EL (cell line): ENCODE data around the gene GALNT14.

ENCODE experiments used
- DNase-seq: peaks from one replicate; pipeline ENCODE4 v3.0.0-alpha.2; 2016

GALNT14 gene

DNA sequence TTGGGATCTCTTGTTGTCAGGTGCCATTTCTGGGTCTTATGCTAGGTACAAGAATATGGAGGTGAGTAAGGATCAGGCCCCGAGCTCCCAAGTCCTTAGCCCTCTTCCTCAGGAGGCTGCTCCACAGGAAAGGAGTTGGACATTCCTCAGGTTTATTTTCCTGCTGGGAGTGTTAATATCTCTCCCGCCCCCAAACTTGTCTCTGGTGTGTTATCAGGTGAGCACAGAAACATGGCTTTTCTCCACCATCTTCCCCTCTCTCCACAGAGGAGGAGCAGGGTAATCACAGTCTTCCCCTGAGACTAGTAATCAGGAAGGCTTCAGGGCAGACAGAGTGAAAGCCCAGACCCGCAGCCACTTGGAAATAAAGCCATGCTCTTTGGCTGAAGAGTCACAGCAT is 257.7 kb downstream of the GALNT14 start:
- no peak for DNase-seq

GRCh38 chr2:30877833-30878232 is 260.4 kb downstream of the GALNT14 start:
- no peak for DNase-seq

DNA sequence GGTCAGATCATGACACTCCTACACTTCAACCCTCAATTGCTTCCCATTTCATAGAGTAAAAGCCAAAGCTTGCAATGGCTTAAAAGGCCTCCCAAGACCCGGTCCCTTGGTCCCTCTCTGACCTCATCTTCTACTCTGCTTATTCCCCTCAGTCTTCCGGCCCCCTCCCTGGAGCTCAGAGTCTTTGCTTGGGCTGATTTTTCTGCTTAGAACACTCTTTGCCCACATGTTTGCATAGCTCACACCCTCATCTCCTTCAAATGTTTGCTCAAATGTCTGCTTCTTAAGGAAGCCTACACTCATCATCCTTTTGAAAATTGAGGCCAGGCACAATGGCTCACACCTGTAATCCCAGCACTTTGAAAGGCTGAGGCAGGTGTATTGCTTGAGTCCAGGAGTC is 265.4 kb downstream of the GALNT14 start:
- no peak for DNase-seq

DNA sequence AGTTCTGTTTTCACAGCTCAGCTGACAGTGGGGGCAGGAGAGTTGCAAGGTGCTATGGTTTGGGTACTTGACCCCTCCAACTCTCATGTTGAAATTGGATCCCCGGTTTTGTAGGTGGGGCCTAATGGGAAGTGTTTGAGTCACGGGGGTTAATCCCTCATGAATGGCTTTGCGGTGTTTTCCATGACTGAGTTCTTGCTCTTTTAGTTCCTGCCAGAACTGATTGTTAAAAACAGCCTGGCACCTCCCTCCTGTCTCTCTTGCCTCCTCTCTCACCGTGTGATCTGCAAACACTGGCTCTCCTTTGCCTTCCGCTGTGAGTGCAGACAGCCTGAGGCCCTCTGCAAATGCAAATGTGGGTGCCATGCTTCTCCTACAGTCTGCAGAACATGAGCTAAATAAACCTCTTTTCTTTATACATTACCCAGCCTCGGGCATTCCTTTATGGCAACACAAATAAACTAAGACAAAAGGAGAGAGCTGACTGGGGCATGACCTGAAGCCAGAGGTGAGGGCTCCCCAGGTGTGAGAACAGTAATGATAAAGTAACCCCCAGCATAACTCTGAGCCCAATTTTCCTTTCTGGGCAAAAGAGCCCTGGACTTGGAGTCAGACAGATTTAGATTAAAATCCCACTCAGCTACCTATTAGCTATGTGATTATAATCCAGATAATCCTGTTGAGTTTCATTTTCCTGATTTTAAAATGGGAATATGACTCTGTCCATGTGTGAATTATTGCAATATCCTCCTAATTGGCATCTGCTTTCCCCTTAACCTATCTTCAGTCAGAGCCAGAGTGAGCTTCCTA is 266.1 kb downstream of the GALNT14 start:
- DNase-seq, result no peak

- no peak for DNase-seq
Observed at GRCh38 chr2:30871440-30871839, 266.8 kb downstream of the GALNT14 start.

DNA sequence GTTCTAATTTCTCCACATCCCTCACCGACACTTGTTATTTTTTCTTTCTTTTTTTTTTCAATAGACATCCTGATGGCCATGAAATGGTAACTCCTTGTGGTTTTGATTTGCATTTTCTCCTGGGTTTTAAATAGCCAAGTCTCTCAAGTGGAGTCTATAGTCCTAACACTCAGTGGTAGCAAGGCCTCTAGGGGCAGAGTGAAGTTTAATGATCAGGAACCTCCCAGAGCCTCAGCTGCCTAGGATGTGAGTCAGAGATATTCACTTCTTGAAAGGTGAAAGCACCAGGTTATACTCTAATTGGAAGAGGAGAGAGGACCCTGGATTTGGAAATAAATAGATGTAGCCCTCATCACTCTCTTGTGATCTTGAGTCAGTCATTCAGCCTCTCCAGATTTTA is 268.3 kb downstream of the GALNT14 start:
- DNase-seq, result no peak

- no peak for DNase-seq
Observed at GRCh38 chr2:30867385-30867784, 270.9 kb downstream of the GALNT14 start.

DNA sequence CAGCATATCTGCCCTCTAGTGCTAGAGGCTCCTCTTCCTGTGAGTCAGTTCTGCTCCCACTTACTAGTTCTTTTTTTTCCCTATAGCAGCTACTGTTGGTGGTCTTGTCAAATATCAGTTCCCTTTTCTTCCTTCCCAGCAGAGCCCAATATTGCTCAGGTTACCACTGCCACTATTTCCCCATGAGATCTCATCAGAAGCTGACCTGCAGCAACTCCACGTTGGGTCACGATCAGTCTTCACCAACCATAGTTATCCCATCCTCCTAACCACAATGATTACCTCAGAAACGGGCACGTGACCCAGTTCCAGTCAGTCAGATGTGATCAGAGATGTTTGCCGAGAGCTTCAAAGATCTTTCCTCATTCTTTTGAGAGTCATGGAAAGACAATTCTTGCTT is 271.3 kb downstream of the GALNT14 start:
- no peak for DNase-seq

GRCh38 chr2:30865892-30866681 is 272.2 kb downstream of the GALNT14 start:
- DNase-seq, result no peak

DNA sequence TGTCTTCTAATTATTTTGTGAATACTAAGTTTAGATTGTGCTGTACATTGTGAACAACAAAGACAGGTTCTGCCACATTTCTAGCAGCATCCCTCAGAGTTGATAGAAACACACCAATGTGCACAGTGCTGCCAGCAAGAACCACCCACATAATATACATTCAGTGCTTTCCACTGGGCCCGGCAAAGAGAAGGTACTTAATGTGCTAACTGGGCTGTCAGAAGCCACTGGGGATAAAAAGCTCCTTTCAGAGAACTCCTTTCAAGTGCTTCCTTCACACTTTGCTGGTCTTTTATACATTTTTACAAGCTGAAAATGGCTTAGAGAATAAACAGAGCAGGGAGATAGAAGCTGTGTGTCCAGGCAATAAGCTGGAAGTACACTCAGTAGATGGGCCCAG is 273.0 kb downstream of the GALNT14 start:
- DNase-seq, result no peak

- DNase-seq, result peak; percentile 70
Observed at GRCh38 chr2:30862054-30862651, 276.1 kb downstream of the GALNT14 start.

DNA sequence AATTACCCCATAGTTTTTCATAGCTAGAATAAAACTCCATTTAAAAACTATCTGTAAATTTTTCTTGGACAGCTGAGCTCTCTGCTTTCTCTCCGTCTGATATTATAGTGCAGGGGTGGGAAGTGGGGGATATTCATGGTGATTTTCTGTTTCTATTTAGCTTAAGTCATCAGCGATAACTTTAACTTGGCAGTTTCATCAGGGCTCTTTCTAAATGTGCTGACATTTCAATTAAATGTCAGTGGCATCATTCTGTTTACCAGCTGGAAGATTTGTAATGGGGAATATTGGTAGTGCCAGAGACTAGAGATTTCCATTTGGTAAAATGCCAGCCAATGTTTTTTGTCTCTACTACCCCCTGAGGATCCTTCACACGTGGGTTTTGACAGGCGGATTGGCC is 277.5 kb downstream of the GALNT14 start:
- no peak for DNase-seq
